Lung (tissue), 12 donors: ENCODE results near the gene GPT2. TPM values are rescaled to one million over a fixed set of nuclear protein-coding genes. Genes with fewer than 3 reads are reported as not detected.

Experiments
- ATAC-seq: fragments of 200-7000 bp; cut with Tn5 transposase; one replicate; pipeline ENCODE4 v1.9.1; 2020; ENCODE audit warnings: moderate number of reproducible peaks; ENCODE audit not compliant: insufficient read depth, low FRiP score
- DNase-seq, 3 donors: peaks; one replicate each; pipeline ENCODE4 v3.0.0-alpha.2; 2013 to 2017
- H3K27ac ChIP-seq, 2 donors: one replicate each; pipeline ENCODE4 v1.5.1; 2013; ENCODE audit warnings: mild to moderate bottlenecking in 2 of 2, moderate library complexity in 2 of 2, control low read depth in 1 of 2, inconsistent platforms in 1 of 2, low read depth in 1 of 2, low read length in 1 of 2
- H3K27me3 ChIP-seq, 3 donors: one replicate each; pipeline ENCODE4 v1.5.1; 2013; ENCODE audit warnings: low read length in 2 of 3; ENCODE audit not compliant: control insufficient read depth in 3 of 3, insufficient read depth in 3 of 3
- H3K36me3 ChIP-seq, 4 donors: one replicate each; pipeline ENCODE4 v1.5.1; 2013; ENCODE audit warnings: low read length in 4 of 4, mild to moderate bottlenecking in 1 of 4, moderate library complexity in 1 of 4; ENCODE audit not compliant: control insufficient read depth in 4 of 4, insufficient read depth in 4 of 4
- H3K4me1 ChIP-seq, 5 donors: one replicate each; pipeline ENCODE4 v1.5.1; 2013; ENCODE audit warnings: low read length in 5 of 5, mild to moderate bottlenecking in 2 of 5, moderate library complexity in 1 of 5; ENCODE audit not compliant: control insufficient read depth in 5 of 5, insufficient read depth in 5 of 5
- H3K4me3 ChIP-seq: one replicate; pipeline ENCODE4 v1.5.1; 2013; ENCODE audit warnings: mild to moderate bottlenecking, control low read depth, moderate library complexity
- H3K9ac ChIP-seq, 2 donors: one replicate each; pipeline ENCODE4 v1.5.1; 2013; ENCODE audit warnings: low read length in 2 of 2, control low read depth in 1 of 2; ENCODE audit not compliant: insufficient read depth in 1 of 2
- H3K9me3 ChIP-seq, 4 donors: one replicate each; pipeline ENCODE4 v1.5.1; 2013; ENCODE audit warnings: low read length in 3 of 4, mild to moderate bottlenecking in 1 of 4, moderate library complexity in 1 of 4; ENCODE audit not compliant: control insufficient read depth in 4 of 4, insufficient read depth in 3 of 4
- WGBS, 2 donors: extraction: QIAGEN DNeasy Blood & Tissue Kit; methylation state at CpG; one replicate each; pipeline ENCODE4 v1.1.7; 2013; 5-methylcytosine and 5-hydroxymethylcytosine counted together
- polyA plus RNA-seq, 2 donors: library from polyadenylated mRNA; stranded (reverse); fragments of 200-250 nt; gene quantifications; one replicate each; pipeline ENCODE4 v1.2.1, GENCODE V29; 2013
- total RNA-seq, 2 donors: library from RNA; depleted of rRNA in 1 of 2; stranded (reverse); fragments of >200 nt in 1 of 2; gene quantifications; one replicate each; pipeline ENCODE4 v1.2.1, GENCODE V29; 2014 to 2021
- TF ChIP-seq, protein P1 (sequence below): IDR thresholded peaks from 2 replicates; pipeline ENCODE4 v1.5.1; 2012; ENCODE audit warnings: mild to moderate bottlenecking; ENCODE audit errors: control extremely low read depth, extremely low read depth
- donor health status: control.
- donor health status: control.
- donor health status: Bipolar disorder and iron deficiency.
- donor health status: healthy.
- donor health status: DM: yes; HTN: yes; CAD: no.

GPT2 gene
- total and polyA plus RNA-seq, 4 donors: 4.3 to 13.3 (median 6.5) TPM

GRCh38 chr16:46900455-46901235 lies 16.5 kb downstream of the GPT2 start:
- peaks cover 0 to 5% (median 1%) of the 10 kb centered on the region in 4 donors for H3K36me3 ChIP-seq

GRCh38 chr16:46901709-46902108 lies 17.5 kb downstream of the GPT2 start:
- ATAC-seq (no peak), DNase-seq (no peak)
- Histone ChIP-seq H3K4me3 (no peak overlapping the region), H3K27ac (no peak overlapping the region), H3K9me3 (peaks cover 0 to 3% (median 0%) of the 10 kb centered on the region in 4 donors), H3K36me3 (peaks cover 0 to 5% (median 1%) of the 10 kb centered on the region in 4 donors), H3K4me1 (peaks cover 0 to 3% (median 1%) of the 10 kb centered on the region in 5 donors), H3K27me3 (no peaks in the 10 kb centered on the region), H3K9ac (no peak overlapping the region)
- 89 to 91% methylated on average over 8 of the region's 8 CpGs for WGBS, 2 donors
- TF ChIP-seq, protein P1, sequence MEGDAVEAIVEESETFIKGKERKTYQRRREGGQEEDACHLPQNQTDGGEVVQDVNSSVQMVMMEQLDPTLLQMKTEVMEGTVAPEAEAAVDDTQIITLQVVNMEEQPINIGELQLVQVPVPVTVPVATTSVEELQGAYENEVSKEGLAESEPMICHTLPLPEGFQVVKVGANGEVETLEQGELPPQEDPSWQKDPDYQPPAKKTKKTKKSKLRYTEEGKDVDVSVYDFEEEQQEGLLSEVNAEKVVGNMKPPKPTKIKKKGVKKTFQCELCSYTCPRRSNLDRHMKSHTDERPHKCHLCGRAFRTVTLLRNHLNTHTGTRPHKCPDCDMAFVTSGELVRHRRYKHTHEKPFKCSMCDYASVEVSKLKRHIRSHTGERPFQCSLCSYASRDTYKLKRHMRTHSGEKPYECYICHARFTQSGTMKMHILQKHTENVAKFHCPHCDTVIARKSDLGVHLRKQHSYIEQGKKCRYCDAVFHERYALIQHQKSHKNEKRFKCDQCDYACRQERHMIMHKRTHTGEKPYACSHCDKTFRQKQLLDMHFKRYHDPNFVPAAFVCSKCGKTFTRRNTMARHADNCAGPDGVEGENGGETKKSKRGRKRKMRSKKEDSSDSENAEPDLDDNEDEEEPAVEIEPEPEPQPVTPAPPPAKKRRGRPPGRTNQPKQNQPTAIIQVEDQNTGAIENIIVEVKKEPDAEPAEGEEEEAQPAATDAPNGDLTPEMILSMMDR: no peak

More at GRCh38 chr16:46900455-46901235, 16.5 kb downstream of the GPT2 start:
- Histone ChIP-seq H3K9me3 (peaks cover 0 to 3% (median 0%) of the 10 kb centered on the region in 4 donors), H3K27me3 (no peaks in the 10 kb centered on the region), H3K27ac (no peak overlapping the region), H3K4me1 (peaks cover 3 to 12% (median 9%) of the 10 kb centered on the region in 5 donors), H3K9ac (no peak overlapping the region), H3K4me3 (no peak overlapping the region)
- 89% methylated on average over 19 of the region's 19 CpGs for WGBS, 2 donors
- DNase-seq: no peak
- no peak for ATAC-seq
- TF ChIP-seq, protein P1: no peak

- 91 to 97% methylated on average over 5 of the region's 5 CpGs for WGBS, 2 donors
- Histone ChIP-seq H3K9ac (no peak overlapping the region), H3K4me3 (no peak overlapping the region), H3K27ac (no peak overlapping the region), H3K36me3 (peaks cover 0 to 5% (median 2%) of the 10 kb centered on the region in 4 donors), H3K4me1 (no peaks in the 10 kb centered on the region), H3K9me3 (peaks cover 0 to 3% (median 0%) of the 10 kb centered on the region in 4 donors), H3K27me3 (no peaks in the 10 kb centered on the region)
- DNase-seq: no peak
- ATAC-seq: no peak
- TF ChIP-seq, protein P1: no peak
Measured at GRCh38 chr16:46903255-46903905, 19.2 kb downstream of the GPT2 start.
